T-helper 1 cell treated with Interleukin-12 subunit alpha and Interleukin-12 subunit beta and Interleukin-4 antibody, amounts not matched to agents 30 ng/mL and 1 ng/mL, for 36 hours (primary cell): ENCODE data around the gene PNPLA6. TPM values are rescaled to one million over a fixed set of nuclear protein-coding genes. Genes with fewer than 3 reads are reported as not detected.

Experiments
- intact Hi-C: fragments of 100-400 bp; cut with micrococcal nuclease; formaldehyde crosslinking; loops from one replicate; pipeline ENCODE4 v1.15.1; 2024
- total RNA-seq: library from RNA; stranded (reverse); gene quantifications from 2 replicates; pipeline ENCODE4 v1.2.3, GENCODE V29; 2022

PNPLA6 gene
- total RNA-seq, 1 donor from 2014 or later = 143 TPM

DNA sequence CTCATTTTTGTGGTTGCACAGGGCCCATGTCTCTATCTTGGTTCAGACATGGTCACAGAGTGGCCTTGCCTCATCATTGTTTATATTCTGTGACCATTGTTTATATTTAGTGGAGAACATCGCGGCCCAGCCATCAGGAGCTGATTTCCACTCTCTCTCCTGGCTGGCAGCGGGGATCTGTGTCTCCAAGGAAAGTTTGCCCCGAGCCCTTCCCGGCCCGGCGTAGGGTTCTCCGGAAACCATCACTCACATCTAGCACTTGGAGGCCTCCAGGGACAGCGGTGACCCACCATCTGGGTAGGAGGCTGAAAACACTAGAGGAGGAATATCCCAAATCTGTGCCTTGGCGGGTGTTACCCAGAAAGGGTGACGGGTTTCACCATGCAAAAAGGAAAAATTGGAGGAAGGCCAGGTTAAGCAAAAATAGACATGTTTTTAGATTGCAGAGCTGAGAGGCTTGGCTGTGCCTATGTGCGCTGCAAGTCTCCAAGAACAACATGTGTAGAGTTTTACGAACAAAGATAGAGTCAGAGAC lies 20.3 kb upstream of the PNPLA6 start:
- intact Hi-C loops = no loop called here

DNA sequence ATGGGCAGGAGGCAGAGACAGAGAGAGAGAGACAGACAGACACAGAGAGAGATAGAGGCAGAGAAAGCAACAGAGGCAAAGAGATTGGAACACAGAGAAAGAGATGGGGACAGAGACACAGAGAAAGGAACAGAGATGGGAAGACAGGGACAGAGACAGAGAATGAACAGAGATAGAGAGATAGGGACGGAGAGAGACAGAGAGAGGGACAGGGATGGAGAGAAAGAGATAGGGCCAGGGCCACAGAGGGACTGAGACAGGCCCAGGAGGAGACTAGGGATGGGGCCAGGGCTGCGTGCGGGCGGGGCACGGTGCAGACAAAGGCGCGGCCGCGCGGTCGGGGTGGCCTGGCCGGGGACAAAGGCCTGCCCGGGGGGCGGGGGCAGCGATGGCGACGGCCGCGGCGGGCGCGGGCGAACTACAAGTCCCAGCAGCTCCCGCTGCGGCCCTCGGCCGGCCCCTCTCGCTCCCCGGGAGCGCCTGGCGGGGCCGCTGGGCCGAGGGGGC lies 19.8 kb upstream of the PNPLA6 start, which contains the start of gene ZNF358:
Gene ZNF358 (plus strand): TSS at position 459 of the 507 bp plus-strand sequence. CDS start 3,140 bp downstream, outside the sequence.
- intact Hi-C loops = no loop called here

DNA sequence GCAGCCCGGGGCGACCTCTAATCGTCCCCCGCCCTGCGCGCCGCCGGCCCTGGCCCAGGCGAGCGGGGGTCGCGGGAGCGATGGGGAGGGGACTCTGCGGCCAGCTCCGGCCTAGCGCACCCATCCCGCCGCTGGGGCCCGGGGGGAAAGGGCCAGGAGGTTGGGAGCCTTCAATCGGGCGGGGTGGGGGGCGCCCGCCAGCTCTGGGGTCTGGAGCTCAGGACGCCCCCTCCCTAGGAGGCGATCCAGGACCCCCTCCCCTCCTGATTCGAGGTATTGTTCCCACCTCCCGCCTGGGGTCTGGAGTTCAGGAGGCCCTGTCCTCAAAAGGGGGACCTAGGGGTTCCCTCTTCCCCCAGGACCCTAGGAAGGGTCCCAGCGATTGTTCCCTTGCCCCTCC lies 19.2 kb upstream of the PNPLA6 start:
- intact Hi-C loops = no loop called here

DNA sequence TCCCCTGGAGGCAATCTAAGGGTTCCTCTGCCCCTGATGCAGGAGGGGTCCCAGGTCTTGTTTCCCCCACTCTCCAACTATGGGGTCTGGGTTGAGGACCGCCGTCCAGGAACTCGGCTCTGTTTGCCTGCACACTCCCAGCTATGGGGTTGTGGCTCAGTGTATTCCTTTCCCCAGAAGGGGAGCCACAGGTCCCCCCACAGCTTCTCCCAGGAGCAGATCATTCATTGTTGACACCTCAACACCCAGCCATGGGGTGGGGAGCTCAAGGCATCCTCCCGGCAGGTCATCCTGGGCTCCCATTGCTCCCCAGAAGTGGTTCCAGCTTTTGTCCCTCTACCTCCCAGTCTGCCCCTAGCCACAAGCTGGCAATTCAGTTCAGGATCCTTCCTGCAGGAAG lies 18.6 kb upstream of the PNPLA6 start:
- intact Hi-C loops = no loop called here

DNA sequence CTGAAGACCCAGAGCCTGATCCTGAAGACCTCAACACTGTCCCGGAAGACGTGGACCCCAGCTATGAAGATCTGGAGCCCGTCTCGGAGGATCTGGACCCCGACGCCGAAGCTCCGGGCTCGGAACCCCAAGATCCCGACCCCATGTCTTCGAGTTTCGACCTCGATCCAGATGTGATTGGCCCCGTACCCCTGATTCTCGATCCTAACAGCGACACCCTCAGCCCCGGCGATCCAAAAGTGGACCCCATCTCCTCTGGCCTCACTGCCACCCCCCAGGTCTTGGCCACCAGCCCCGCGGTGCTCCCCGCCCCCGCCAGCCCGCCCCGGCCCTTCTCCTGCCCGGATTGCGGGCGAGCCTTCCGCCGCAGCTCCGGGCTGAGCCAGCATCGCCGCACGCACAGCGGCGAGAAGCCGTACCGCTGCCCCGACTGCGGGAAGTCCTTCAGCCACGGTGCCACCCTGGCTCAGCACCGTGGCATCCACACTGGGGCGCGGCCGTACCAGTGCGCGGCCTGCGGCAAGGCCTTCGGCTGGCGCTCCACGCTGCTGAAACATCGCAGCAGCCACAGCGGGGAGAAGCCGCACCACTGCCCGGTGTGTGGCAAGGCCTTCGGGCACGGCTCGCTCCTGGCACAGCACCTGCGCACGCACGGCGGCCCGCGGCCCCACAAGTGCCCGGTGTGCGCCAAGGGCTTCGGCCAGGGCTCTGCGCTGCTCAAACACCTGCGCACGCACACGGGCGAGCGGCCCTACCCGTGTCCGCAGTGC lies 16.0 kb upstream of the PNPLA6 start:
- intact Hi-C loops = loop anchor here (5.0 kb wide), 1 partner anchor 32 kb away; the partner anchor contains the start of gene PEX11G

DNA sequence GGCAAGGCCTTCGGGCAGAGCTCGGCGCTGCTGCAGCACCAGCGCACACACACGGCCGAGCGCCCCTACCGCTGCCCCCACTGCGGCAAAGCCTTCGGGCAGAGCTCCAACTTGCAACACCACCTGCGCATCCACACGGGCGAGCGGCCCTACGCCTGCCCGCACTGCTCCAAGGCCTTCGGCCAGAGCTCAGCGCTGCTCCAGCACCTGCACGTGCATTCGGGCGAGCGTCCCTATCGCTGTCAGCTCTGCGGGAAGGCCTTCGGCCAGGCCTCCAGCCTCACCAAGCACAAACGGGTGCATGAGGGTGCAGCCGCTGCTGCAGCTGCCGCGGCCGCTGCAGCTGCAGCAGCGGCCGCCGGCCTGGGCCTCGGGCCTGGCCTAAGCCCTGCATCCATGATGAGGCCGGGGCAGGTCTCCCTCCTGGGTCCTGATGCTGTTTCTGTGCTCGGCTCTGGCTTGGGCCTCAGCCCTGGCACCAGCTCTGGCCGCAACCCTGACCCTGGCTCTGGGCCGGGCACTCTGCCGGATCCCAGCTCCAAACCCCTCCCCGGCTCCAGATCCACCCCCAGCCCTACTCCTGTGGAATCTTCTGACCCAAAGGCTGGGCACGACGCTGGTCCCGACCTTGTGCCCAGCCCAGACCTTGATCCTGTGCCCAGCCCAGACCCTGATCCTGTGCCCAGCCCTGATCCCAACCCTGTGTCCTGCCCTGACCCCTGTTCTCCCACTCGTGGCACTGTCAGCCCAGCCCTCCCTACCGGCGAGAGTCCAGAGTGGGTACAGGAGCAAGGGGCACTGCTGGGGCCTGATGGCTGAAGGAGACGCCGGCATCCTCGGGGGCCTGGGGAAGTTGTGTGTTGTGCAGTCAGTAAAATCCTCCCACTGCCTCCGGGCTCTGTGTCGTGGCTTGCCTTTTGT lies 15.1 kb upstream of the PNPLA6 start:
- intact Hi-C loops = loop anchor here (5.0 kb wide), 1 partner anchor 33 kb away; the partner anchor contains the start of gene PEX11G

DNA sequence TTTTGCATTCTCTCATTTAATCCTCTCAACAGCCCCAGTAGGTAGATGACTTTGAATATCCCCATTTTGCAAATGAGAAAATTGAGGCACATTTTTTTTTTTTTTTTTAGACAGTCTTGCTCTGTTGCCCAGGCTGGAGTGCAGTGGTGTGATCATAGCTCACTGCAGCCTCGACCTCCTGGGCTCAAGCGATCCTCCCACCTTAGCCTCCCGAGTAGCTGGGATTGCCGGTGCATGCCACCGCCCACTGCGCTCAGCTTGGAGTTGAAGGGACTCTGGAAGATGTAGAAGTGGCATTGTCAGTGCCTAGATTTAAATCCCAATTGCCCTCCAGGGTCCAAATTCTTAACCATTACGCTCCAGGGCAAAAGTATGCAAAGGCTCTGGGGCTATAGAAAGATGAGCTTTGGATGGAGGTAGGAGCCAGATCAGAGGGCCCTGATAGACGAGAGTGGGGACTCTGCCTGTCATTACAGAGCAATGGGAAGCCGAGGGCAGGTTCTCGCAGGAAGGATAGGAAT lies 13.9 kb upstream of the PNPLA6 start:
- intact Hi-C loops = loop anchor here (1.0 to 5.0 kb wide), 4 partner anchors 13 to 127 kb away; partner anchors contain the start of genes PET100, PEX11G and XAB2

DNA sequence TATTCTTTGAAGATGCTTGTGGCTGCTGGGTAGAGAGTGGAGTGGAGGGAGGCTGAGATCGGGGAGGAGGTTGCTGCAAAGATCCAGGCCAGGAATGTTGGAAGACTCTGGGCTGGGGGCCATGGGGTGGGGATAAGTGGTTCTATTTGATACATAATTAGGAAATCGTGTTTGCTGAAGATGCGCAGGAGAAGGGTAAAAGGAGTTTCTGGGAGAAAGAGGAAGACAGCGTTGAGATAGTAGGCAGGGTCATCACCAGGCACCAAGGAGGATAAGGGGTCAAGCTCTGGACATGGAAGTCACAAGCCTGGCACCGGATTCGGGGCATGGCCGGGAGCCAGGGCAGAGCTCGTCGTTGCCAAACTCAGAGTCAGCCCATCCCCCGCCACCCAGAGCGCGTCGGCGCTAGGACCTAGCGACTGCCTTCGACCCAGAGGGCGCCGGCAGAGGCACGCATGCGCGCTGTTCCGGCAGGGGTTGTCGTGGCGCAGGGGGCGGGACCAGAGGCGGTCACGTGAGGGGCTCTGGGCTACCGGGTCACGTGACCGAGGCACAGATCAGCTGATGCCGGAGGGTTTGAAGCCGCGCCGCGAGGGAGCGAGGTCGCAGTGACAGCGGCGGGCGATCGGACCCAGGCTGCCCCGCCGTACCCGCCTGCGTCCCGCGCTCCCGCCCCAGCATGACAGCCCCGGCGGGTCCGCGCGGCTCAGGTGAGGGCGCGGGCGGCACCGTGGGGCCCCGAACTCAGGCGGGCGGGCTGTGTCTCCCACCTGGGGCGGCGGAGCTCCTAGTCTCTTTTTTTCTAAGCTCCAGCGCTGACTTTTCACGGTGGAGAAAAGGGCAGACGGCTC lies 13.2 kb upstream of the PNPLA6 start, which contains the start of gene MCOLN1:
Gene MCOLN1 (plus strand): TSS at position 553 of the 851 bp plus-strand sequence. CDS start 127 bp downstream, at position 680.
- intact Hi-C loops = loop anchor here (1.0 to 5.0 kb wide), 4 partner anchors 12 to 127 kb away; partner anchors contain the start of genes PET100, PEX11G and XAB2

DNA sequence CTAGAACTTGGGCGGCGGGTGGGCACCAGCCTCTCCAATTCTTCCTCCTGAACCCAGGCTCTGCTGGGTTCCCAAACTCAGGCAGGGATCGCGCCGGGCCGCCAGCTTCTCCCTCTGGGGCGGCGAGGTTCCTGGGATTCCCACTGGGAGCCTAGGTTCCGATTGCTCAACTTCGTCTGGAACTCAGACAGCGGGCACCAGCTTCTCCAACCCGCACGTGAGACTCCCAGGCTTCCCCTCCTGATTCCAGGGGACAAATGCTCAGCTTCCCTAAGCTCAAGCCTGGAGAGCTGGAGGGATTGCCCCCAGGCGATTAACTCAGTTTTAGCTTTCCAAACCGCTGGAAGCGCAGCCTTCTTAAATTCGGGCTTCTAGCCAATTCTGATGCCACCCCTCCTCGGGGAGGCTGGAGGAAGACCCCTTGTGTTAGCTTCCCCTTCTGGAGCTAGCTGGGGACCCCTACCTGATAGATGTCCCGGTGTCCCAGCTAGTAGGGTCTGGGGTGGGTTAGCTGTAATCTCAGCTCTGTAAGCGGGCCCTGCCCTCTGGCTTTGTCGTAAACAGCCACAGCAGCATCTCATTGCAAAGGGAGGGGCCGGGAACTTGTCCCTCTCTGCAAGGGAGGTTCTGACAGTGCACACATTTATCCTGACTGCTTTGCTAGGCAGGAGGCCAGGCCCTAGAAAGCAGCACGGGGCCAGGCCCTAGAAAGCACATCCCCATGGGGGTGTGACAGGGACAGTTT lies 12.4 kb upstream of the PNPLA6 start:
- intact Hi-C loops = loop anchor here (1.0 to 5.0 kb wide), 4 partner anchors 11 to 128 kb away; partner anchors contain the start of genes PET100, PEX11G and XAB2

DNA sequence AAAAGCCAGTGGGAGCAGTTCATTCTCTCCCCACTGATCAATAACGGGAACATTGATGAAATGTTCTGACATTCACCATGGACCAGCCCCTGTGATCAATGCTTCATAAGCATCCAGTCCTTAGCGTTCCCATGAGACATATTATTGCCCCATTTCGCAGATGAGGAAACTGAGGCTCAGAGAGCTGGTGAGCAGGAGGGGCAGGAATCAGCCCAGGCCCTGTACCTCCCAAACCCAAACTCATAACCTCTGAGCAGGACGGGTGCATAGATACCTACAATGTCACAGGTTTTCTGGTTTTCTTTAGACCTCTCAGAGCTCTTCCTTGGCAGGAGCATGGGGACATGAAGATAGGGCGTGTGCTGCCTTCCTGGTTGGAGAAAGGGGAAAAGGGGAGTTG lies 11.0 kb upstream of the PNPLA6 start:
- intact Hi-C loops = loop anchor here (5.0 kb wide), 1 partner anchor 37 kb away; the partner anchor contains the start of gene PEX11G

DNA sequence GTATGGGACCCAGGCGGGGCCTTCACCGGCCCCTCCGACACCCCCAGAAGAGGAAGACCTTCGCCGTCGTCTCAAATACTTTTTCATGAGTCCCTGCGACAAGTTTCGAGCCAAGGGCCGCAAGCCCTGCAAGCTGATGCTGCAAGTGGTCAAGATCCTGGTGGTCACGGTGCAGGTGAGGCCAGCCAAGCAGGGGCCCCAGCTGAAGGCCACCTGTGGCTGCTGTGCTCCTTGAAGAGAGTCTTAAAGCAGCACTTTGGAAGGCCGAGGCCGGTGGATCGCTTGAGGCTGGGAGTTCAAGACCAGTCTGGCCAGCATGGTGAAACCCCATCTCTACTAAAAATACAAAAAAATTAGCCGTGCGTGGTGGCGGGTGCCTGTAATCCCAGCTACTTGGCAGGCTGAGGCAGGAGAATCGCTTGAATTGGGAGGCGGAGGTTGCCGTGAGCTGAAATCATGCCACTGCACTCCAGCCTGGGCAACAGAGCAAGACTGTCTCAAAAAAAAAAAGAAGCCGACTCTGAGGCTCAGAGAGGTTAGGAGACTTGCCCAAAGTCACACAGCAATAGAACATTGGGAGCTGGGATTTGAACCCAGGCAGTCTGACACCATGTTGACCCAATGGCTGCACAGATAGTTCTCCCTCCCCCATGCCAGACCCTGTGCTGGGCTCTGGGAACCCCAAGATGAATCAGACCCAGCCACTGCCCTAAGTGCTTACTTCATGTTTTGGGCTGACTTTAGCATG lies 10.4 kb upstream of the PNPLA6 start:
- intact Hi-C loops = loop anchor here (5.0 kb wide), 1 partner anchor 38 kb away; the partner anchor contains the start of gene PEX11G

DNA sequence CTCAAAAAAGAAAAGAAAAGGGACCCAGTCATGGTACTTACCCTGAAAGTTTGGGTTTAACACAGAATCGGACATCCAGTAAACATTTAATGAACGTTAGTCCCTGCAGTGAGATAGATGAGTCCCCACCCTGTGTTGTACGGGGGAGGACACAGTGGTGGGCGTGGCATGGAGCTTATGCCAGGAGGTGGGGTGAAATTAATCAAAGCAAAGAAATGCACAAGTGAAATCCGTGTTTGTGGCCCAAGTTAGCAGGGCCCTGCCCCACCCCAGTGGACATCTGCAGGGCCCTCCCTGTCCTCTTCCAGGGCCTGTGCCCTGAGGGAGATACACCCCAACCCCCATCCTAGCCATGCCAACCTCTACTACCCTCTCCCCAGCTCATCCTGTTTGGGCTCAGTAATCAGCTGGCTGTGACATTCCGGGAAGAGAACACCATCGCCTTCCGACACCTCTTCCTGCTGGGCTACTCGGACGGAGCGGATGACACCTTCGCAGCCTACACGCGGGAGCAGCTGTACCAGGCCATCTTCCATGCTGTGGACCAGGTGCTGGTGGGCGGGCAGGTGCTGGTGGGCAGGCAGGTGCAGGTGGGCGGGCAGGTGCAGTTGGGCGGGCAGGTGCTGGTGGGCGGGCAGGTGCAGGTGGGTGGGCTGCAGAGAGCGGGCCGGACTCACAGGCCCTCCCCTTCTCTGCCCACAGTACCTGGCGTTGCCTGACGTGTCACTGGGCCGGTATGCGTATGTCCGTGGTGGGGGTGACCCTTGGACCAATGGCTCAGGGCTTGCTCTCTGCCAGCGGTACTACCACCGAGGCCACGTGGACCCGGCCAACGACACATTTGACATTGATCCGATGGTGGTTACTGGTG lies 9.2 kb upstream of the PNPLA6 start:
- intact Hi-C loops = no loop called here

DNA sequence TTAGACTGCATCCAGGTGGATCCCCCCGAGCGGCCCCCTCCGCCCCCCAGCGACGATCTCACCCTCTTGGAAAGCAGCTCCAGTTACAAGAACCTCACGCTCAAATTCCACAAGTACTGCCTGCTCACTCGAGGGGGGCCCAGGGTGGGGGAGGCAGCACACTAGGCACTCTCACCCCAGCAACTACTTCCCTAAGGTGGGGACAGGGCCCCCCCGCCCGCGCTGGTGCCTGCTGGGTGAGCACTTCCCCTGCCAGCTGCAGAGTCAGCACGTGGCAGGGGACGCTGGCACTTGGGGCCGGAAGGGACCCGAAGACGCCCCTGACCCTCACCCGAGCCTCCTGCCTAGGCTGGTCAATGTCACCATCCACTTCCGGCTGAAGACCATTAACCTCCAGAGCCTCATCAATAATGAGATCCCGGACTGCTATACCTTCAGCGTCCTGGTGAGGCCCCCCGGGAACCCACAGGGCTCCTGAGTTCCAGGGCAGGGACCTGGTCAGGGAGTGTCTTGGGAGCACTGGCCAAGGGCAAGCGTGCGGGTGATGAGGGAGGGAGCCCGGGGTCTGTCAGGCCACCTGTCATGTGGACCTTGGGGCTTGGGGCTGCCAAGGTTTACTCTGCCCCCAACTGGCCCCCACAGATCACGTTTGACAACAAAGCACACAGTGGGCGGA lies 7.9 kb upstream of the PNPLA6 start:
- intact Hi-C loops = no loop called here

DNA sequence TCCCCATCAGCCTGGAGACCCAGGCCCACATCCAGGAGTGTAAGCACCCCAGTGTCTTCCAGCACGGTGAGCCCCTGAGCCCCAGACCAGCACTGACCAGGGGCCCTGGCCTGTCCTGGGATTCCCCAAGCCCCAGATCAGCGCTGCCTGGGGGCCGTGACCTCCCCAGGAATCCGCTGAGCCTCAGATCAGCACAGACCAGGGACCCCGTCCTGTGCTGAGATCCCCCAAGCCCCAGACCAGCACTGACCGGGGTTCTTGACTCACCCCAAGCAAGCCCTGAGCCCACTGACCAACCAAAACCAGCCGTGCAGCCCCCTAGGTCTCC lies 7.4 kb upstream of the PNPLA6 start:
- intact Hi-C loops = no loop called here

DNA sequence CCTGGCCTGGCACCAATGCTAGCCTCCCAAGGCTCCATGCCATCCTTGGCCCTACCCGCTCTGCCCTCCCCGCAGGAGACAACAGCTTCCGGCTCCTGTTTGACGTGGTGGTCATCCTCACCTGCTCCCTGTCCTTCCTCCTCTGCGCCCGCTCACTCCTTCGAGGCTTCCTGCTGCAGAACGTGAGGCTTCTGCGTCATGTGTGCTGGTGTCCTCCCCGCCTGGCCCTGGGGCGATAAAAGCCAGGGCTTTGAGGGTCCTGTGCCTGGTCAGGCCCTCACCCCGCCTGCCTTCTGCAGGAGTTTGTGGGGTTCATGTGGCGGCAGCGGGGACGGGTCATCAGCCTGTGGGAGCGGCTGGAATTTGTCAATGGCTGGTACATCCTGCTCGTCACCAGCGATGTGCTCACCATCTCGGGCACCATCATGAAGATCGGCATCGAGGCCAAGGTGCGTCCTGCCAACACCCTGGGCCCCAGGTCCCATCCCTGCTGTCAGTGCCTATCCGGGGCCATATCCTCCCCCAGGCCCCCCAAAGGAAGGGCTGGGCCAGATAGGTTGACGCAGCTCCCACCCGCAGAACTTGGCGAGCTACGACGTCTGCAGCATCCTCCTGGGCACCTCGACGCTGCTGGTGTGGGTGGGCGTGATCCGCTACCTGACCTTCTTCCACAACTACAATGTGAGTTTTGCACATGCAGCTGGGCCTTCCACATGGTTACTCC lies 6.8 kb upstream of the PNPLA6 start:
- intact Hi-C loops = no loop called here

DNA sequence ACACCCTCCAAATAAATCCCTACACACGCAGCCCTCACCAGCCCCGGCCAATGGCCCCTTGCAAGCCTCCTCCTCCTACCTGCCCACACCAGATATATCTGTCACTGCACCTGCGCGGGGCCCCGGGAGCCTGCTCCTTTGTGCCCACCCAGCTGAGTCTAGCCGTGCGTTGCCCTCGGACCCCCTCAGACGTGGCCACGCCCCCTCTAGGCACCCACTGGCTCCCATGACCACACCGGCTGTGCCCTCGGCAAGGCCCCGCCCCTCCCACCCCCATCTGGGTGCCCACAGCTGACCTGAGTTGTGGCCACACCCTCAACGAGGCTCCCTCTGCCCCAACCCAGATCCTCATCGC lies 6.3 kb upstream of the PNPLA6 start:
- intact Hi-C loops = no loop called here
